Testis (tissue), 2 donors: ENCODE results near the gene ACOX3.

ENCODE experiments used
- POLR2A ChIP-seq: fragments of 450-650 bp; IDR thresholded peaks from one replicate; pipeline ENCODE4 v1.6.1; 2017; ENCODE audit warnings: antibody characterized with exemption, mild to moderate bottlenecking, moderate library complexity
- TF ChIP-seq, protein P1 (sequence below), 3 experiments: fragments of 450-650 bp in 2 of 3; fragments of 200-600 bp in 1 of 3; sonication (generic) in 1 of 3; IDR thresholded peaks; one replicate each; pipeline ENCODE4 v1.5.1; 2016 to 2019; ENCODE audit warnings: antibody characterized with exemption in 3 of 3, mild to moderate bottlenecking in 2 of 3, moderate library complexity in 1 of 3

DNA sequence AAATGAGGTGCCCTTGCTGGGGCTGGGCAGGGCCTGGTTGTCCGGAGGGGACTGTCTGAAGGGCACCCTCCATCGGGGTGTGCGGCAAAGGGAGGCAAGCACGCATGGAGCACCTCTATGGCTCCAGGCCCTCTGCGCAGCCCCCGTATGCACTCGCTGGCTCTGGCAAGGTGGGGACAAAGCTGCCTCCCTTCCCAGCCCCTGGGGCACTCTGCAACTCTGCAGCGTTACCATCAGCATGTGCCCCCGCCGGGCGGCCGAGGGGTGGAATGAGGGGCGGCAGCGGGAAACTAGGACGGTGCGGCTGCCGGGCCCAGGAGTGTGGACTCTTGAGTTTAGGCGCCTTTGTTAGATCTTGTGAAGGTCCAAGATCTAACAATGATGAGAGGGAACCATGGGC is 26.5 kb upstream of the ACOX3 start:
- TF ChIP-seq, protein P1, sequence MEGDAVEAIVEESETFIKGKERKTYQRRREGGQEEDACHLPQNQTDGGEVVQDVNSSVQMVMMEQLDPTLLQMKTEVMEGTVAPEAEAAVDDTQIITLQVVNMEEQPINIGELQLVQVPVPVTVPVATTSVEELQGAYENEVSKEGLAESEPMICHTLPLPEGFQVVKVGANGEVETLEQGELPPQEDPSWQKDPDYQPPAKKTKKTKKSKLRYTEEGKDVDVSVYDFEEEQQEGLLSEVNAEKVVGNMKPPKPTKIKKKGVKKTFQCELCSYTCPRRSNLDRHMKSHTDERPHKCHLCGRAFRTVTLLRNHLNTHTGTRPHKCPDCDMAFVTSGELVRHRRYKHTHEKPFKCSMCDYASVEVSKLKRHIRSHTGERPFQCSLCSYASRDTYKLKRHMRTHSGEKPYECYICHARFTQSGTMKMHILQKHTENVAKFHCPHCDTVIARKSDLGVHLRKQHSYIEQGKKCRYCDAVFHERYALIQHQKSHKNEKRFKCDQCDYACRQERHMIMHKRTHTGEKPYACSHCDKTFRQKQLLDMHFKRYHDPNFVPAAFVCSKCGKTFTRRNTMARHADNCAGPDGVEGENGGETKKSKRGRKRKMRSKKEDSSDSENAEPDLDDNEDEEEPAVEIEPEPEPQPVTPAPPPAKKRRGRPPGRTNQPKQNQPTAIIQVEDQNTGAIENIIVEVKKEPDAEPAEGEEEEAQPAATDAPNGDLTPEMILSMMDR (IDR thresholded peaks at IDR 0.05), result no peak
- no peak for TF ChIP-seq POLR2A
